ENCODE measurements around the gene SEMA3F. TPM values are rescaled to one million over a fixed set of nuclear protein-coding genes. Genes with fewer than 3 reads are reported as not detected.

The SEMA3F gene
- total RNA-seq, 6 experiments from 2014 or later: 20.5 to 35.6 (median 22.8) TPM

DNA sequence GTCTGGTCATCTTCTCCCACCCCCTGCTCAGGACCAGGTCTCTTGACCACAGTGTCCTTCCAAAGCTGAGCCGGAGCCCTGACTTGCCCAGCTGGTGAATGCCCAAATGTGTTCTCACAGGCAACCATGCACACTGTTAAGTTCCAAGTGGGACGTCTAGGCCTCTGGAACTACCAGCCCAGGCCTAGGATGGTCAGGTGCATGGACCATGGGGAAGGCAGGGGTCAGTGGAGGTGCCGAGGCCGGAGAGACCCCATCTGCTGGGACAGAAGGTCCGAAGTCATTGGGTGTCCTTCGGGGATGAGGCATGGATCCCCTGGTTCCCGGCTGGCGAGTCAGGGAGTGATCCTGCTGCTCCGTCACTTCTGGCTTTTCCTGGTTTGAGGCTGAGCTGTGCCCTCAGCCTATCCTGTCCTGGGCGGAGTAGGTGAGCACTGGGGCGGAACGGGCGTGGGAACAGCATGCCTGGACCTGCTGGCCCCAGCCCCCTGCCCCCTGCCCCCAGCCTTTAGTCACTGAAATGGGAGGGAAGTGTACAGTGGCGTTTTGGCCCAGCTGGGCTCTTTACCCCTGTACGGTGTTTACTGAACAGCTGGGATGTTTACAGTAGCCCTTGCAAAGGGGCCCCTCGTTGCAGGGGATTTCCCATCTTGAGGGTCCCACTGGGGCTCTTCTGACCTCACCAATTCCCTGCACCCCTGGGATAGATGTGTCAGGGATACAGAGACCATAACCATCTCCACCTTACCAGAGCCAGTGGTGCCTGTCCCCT, 12.1 kb downstream of the SEMA3F start:
- peak overlapping the region; percentile 71 for H3K27ac Mint-ChIP-seq
- H3K9me3 Mint-ChIP-seq: no peaks in the 10 kb centered on the region
- H3K36me3 Mint-ChIP-seq (ENCODE audit: low read depth): no peaks in the 10 kb centered on the region
- DNase-seq: no peak
- H3K4me1 Mint-ChIP-seq (ENCODE audit: low read depth): peaks cover 79% of the 10 kb centered on the region
- no peaks in the 10 kb centered on the region; the same call in 1 of the 2 replicates for H3K27me3 Mint-ChIP-seq (ENCODE audit: insufficient read depth)
- peak overlapping the region; percentile 10; the same call in 1 of the 2 replicates for H3K4me3 Mint-ChIP-seq
- TF ChIP-seq, protein P1, sequence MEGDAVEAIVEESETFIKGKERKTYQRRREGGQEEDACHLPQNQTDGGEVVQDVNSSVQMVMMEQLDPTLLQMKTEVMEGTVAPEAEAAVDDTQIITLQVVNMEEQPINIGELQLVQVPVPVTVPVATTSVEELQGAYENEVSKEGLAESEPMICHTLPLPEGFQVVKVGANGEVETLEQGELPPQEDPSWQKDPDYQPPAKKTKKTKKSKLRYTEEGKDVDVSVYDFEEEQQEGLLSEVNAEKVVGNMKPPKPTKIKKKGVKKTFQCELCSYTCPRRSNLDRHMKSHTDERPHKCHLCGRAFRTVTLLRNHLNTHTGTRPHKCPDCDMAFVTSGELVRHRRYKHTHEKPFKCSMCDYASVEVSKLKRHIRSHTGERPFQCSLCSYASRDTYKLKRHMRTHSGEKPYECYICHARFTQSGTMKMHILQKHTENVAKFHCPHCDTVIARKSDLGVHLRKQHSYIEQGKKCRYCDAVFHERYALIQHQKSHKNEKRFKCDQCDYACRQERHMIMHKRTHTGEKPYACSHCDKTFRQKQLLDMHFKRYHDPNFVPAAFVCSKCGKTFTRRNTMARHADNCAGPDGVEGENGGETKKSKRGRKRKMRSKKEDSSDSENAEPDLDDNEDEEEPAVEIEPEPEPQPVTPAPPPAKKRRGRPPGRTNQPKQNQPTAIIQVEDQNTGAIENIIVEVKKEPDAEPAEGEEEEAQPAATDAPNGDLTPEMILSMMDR (IDR thresholded peaks at IDR 0.05): no peak

DNA sequence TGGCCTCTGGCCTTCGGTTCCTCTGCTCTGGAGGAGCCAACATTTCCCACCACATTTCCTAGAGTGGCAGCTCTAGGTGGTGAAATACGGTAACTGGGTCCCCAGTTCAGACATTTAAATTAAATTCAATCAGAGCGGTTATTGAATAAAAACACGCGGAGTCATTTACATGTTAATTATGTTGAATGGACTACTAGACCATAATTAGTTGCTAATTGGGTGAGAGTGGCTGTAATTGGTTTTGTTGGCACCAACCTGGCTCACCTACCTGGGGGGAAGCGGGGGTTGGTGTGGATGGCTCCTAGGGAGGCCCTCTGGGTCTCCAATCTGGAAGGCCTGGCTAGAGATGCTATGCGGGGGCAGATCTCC, 12.7 kb downstream of the SEMA3F start:
- H3K27ac Mint-ChIP-seq: peak overlapping the region; percentile 69
- H3K4me1 Mint-ChIP-seq (ENCODE audit: low read depth): peaks cover 73% of the 10 kb centered on the region
- no peaks in the 10 kb centered on the region for H3K9me3 Mint-ChIP-seq
- DNase-seq: no peak
- H3K27me3 Mint-ChIP-seq (ENCODE audit: insufficient read depth): no peaks in the 10 kb centered on the region; the same call in 1 of the 2 replicates
- no peaks in the 10 kb centered on the region for H3K36me3 Mint-ChIP-seq (ENCODE audit: low read depth)
- TF ChIP-seq, protein P1 (IDR thresholded peaks at IDR 0.05): no peak
- no peak overlapping the region for H3K4me3 Mint-ChIP-seq

DNA sequence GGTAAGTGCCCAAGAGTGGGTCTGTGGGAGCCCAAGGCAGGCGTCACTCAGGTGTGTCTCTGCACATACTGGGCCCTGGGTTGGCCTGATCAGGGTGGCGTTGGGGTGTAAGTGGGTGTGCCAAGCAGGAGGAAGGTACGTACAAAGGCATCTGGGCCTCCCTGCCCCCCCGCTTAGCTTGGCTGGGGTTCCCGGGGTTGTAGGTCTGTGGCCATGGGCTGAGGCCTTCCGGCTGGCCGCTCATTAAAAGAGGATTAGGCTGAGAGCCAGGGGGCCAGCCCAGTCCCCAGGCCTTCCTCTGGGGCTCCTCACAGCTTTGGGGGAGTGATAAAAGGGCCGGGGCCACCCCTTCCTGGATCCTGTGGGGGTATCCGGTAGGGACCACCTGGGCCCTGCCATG, 13.3 kb downstream of the SEMA3F start:
- H3K27ac Mint-ChIP-seq: peak overlapping the region; percentile 69
- H3K36me3 Mint-ChIP-seq (ENCODE audit: low read depth): no peaks in the 10 kb centered on the region
- H3K4me3 Mint-ChIP-seq: no peak overlapping the region
- peaks cover 68% of the 10 kb centered on the region for H3K4me1 Mint-ChIP-seq (ENCODE audit: low read depth)
- DNase-seq: no peak
- no peaks in the 10 kb centered on the region; the same call in 1 of the 2 replicates for H3K27me3 Mint-ChIP-seq (ENCODE audit: insufficient read depth)
- TF ChIP-seq, protein P1 (IDR thresholded peaks at IDR 0.05): no peak
- no peaks in the 10 kb centered on the region for H3K9me3 Mint-ChIP-seq

DNA sequence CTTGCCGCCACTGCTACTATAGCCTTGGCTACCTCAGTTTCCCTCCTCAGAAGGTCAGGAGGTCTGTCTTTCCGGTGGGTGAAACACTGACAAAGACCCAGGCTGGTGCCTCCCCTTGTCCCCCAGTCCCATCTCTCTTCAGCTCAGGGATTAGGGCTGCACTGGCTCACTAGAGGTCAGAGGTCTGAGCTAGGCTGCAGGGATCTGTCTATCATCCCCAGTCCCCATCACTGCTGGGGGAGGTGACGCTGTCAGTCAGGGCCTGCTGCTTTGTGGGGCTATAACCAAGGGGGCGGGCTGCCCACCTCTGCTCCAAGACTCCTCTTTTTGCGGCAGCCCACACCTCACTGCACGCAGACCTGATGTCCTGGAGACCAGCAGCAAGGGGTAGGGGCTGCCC, 13.7 kb downstream of the SEMA3F start:
- TF ChIP-seq, protein P1 (IDR thresholded peaks at IDR 0.05): no peak
- Mint-ChIP-seq H3K36me3 (ENCODE audit: low read depth) (no peaks in the 10 kb centered on the region), H3K4me1 (ENCODE audit: low read depth) (peaks cover 64% of the 10 kb centered on the region), H3K4me3 (no peak overlapping the region), H3K27ac (no peak overlapping the region), H3K27me3 (ENCODE audit: insufficient read depth) (no peaks in the 10 kb centered on the region; the same call in 1 of the 2 replicates), H3K9me3 (no peaks in the 10 kb centered on the region)
- DNase-seq: no peak

DNA sequence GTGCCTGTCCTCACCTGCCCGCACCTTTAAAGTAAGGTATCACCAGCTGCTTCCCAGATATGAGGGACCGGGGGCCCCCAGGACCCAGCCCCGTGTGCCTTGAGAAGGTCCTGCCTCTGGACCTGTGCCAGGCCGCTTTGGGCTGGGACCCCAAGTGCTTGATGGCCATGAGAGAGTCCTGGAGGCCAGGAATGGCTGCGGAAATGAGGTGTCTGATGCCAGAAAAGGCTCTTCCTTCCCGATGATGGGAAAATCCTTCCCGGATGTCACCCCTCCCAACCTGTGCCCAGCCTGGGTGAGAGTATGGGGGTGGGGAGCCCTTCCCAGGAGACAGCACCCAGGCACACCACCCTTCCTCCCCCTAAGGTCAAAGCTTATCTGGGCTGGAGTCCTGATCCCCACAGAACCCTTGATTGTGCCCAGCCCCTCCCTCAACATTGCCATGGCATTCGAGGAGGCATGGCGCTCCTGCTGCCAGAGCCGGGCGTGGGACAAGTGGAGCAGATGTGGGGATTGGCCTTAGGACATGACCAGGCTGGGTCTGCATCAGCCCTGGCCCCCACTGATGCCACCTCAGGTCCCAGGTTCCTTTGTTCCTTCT, 14.2 kb downstream of the SEMA3F start:
- Mint-ChIP-seq H3K9me3 (no peaks in the 10 kb centered on the region), H3K4me1 (ENCODE audit: low read depth) (peaks cover 58% of the 10 kb centered on the region), H3K36me3 (ENCODE audit: low read depth) (no peaks in the 10 kb centered on the region), H3K27ac (no peak overlapping the region; the same call in 1 of the 2 replicates), H3K27me3 (ENCODE audit: insufficient read depth) (no peaks in the 10 kb centered on the region; the same call in 1 of the 2 replicates), H3K4me3 (no peak overlapping the region)
- no peak for DNase-seq
- TF ChIP-seq, protein P1 (IDR thresholded peaks at IDR 0.05): no peak

Measured in HFFc6 (cell line).